LNCaP clone FGC (cell line): ENCODE measurements around the gene SPRYD7.

Experiments used
- DNase-seq: peaks from one replicate; pipeline ENCODE4 v3.0.0-alpha.2; 2011; ENCODE audit warnings: low read depth
- H3K4me3 ChIP-seq: 2 replicates; pipeline ENCODE4 v1.5.1; 2011; ENCODE audit warnings: mild to moderate bottlenecking, low read depth, low read length, control low read depth
- TF ChIP-seq, protein P1 (sequence below): IDR thresholded peaks from 2 replicates; pipeline ENCODE4 v1.5.1; 2012; ENCODE audit warnings: mild to moderate bottlenecking; ENCODE audit not compliant: control insufficient read depth, insufficient read depth; ENCODE audit errors: extremely low read depth

Gene SPRYD7

DNA sequence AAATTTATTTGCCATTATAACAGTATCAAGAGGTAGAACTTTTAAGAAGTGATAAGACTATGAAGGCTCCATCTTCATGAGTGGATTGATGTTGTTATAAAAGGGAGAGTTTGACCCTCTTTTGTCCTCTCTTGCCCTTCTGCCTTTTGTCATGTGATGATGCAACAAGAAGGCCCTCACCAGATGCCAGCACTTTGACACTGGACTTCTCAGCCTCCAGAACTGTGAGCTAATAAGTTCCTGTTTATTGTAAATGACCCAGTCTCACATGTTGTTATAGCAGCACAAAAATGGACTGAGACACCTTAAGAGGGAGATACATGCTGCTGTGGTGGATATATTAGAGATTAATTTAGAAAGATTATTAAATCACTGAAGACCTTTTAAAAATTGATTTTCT, 71.6 kb downstream of the SPRYD7 start:
- DNase-seq, result no peak
- no peak overlapping the region for H3K4me3 ChIP-seq
- TF ChIP-seq, protein P1, sequence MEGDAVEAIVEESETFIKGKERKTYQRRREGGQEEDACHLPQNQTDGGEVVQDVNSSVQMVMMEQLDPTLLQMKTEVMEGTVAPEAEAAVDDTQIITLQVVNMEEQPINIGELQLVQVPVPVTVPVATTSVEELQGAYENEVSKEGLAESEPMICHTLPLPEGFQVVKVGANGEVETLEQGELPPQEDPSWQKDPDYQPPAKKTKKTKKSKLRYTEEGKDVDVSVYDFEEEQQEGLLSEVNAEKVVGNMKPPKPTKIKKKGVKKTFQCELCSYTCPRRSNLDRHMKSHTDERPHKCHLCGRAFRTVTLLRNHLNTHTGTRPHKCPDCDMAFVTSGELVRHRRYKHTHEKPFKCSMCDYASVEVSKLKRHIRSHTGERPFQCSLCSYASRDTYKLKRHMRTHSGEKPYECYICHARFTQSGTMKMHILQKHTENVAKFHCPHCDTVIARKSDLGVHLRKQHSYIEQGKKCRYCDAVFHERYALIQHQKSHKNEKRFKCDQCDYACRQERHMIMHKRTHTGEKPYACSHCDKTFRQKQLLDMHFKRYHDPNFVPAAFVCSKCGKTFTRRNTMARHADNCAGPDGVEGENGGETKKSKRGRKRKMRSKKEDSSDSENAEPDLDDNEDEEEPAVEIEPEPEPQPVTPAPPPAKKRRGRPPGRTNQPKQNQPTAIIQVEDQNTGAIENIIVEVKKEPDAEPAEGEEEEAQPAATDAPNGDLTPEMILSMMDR, result no peak
